ENCODE measurements around the gene FCRL4. TPM values are rescaled to one million over a fixed set of nuclear protein-coding genes. Genes with fewer than 3 reads are reported as not detected.

FCRL4 gene
- total RNA-seq, 2 experiments from 2014 or later, result not detected

DNA sequence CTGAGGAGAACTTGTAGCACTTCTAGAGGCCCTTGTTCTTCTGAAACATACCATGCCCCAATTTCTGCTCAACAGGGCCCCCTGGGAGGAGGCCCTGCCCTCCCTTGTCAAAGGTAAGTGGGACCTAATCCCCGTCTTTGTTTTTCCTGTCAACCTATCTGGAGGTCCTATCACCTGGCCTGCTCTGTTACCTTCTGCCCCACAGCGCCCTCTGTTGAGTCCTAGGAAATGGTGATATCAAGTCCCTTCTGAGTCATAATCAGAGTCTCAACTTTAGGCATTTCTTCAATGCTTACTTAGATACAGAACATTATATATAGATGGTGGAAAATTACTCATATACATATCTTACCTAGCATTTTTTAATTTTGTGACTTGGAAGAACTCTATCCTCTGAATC, 28.2 kb upstream of the FCRL4 start:
- Mint-ChIP-seq H3K9me3 (no peaks in the 10 kb centered on the region), H3K4me3 (no peak overlapping the region), H3K36me3 (ENCODE audit: low read depth) (no peaks in the 10 kb centered on the region), H3K27ac (no peak overlapping the region), H3K4me1 (ENCODE audit: low read depth) (peaks cover 7% of the 10 kb centered on the region), H3K27me3 (peaks cover 5% of the 10 kb centered on the region)
- peak; percentile 65 for DNase-seq
- intact Hi-C loops (cut with micrococcal nuclease), result no loop called here
- POLR2A ChIA-PET, result no interaction called here
- CTCF ChIA-PET, result interaction anchor here (4.0 kb wide), 1 partner anchor 46 kb away, joined by 16 read pairs; no protein-coding TSS in a partner anchor
- TF ChIP-seq, protein P1, sequence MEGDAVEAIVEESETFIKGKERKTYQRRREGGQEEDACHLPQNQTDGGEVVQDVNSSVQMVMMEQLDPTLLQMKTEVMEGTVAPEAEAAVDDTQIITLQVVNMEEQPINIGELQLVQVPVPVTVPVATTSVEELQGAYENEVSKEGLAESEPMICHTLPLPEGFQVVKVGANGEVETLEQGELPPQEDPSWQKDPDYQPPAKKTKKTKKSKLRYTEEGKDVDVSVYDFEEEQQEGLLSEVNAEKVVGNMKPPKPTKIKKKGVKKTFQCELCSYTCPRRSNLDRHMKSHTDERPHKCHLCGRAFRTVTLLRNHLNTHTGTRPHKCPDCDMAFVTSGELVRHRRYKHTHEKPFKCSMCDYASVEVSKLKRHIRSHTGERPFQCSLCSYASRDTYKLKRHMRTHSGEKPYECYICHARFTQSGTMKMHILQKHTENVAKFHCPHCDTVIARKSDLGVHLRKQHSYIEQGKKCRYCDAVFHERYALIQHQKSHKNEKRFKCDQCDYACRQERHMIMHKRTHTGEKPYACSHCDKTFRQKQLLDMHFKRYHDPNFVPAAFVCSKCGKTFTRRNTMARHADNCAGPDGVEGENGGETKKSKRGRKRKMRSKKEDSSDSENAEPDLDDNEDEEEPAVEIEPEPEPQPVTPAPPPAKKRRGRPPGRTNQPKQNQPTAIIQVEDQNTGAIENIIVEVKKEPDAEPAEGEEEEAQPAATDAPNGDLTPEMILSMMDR (IDR thresholded peaks at IDR 0.05), result peak; percentile 47
- peak; percentile 49 for ATAC-seq

DNA sequence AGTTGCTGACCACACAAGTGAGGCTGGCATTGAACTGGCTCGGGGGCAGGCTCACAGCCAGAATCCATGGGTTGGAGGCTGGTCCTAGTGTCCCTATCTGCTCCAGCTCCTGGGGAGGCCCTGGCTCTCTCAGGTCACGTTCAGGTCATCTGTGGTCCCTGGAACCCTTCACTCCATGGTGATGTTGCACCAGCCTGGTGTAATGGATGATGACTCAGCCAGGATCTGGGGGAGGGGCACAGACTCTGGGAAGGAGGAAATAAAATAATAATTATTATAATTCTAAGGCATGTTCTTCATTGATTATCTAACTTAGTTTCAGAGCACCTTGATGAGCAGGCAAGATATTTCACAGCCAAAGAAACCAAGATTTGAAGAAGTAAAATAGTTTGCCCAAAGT, 26.6 kb upstream of the FCRL4 start:
- CTCF ChIA-PET, result interaction anchor here (1.1 to 4.0 kb wide), 3 partner anchors 11 to 124 kb away, joined by 3 to 16 read pairs (median 3); no protein-coding TSS in a partner anchor
- TF ChIP-seq, protein P1 (IDR thresholded peaks at IDR 0.05), result no peak
- no peaks in the 10 kb centered on the region for H3K36me3 Mint-ChIP-seq (ENCODE audit: low read depth)

DNA sequence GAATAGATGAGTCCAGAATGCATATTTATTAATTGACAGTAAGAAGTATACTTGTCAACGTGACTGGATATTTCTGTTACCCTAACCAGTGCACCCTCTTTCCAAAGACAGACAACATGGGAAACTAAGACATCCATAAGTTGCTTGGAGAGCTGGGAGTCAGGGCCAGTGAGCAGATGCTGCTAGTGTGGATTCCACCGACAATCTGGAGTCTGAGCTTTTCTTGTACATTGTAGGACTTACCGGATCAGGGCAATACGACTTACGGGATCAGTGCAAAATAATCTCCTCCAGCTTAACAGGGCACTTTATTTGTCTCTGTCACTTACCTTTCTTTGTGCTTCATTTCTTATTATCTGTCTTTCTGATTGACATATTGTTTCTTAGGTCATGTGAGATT, 24.6 kb upstream of the FCRL4 start:
- DNase-seq, result no peak
- H3K27ac Mint-ChIP-seq, result no peak overlapping the region
- CTCF ChIA-PET, result interaction anchor here (1.1 kb wide), 1 partner anchor 42 kb away, joined by 6 read pairs; no protein-coding TSS in a partner anchor
- peaks cover 5% of the 10 kb centered on the region for H3K27me3 Mint-ChIP-seq
- no peak for ATAC-seq
- intact Hi-C loops (cut with micrococcal nuclease), result no loop called here
- POLR2A ChIA-PET, result interaction anchor here (1.4 kb wide), 1 partner anchor 13 kb away, joined by 3 read pairs; no protein-coding TSS in a partner anchor
- H3K4me1 Mint-ChIP-seq (ENCODE audit: low read depth), result no peaks in the 10 kb centered on the region
- H3K4me3 Mint-ChIP-seq, result no peak overlapping the region
- no peaks in the 10 kb centered on the region for H3K36me3 Mint-ChIP-seq (ENCODE audit: low read depth)
- H3K9me3 Mint-ChIP-seq, result no peaks in the 10 kb centered on the region
- TF ChIP-seq, protein P1 (IDR thresholded peaks at IDR 0.05), result no peak

More for the DNA sequence above, 26.6 kb upstream of the FCRL4 start:
- DNase-seq (no peak), ATAC-seq (no peak)
- Mint-ChIP-seq H3K4me1 (ENCODE audit: low read depth) (peaks cover 4% of the 10 kb centered on the region), H3K4me3 (no peak overlapping the region), H3K9me3 (no peaks in the 10 kb centered on the region), H3K27ac (no peak overlapping the region), H3K27me3 (peaks cover 5% of the 10 kb centered on the region)
- intact Hi-C loops (cut with micrococcal nuclease), result no loop called here
- POLR2A ChIA-PET, result no interaction called here

DNA sequence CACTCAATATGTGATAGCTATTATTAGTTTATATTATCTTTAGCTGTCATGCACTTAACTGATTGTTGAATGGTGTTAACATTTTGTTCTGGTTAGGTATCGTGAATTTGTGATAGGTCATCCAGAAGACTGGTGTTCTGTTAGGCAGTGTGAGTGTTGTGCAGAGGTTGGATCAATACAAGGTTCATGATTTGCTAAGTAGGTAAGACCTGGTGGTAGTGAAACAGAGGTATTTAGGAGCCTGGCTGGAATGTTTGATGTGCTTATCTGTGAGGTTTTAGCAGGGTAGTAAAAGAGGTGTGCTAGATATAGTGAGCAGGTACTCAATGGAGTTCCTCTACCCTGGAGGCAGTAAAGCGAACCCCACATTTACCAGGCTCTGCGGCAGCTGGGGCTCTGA, 20.3 kb upstream of the FCRL4 start:
- H3K9me3 Mint-ChIP-seq, result no peaks in the 10 kb centered on the region
- H3K36me3 Mint-ChIP-seq (ENCODE audit: low read depth), result no peaks in the 10 kb centered on the region
- H3K4me1 Mint-ChIP-seq (ENCODE audit: low read depth), result no peaks in the 10 kb centered on the region
- CTCF ChIA-PET, result no interaction called here
- TF ChIP-seq, protein P1 (IDR thresholded peaks at IDR 0.05), result no peak
- ATAC-seq (no peak), DNase-seq (no peak)
- H3K27me3 Mint-ChIP-seq, result peaks cover 1% of the 10 kb centered on the region
- no peak overlapping the region for H3K27ac Mint-ChIP-seq
- POLR2A ChIA-PET, result no interaction called here
- no peak overlapping the region for H3K4me3 Mint-ChIP-seq
- intact Hi-C loops (cut with micrococcal nuclease), result no loop called here

DNA sequence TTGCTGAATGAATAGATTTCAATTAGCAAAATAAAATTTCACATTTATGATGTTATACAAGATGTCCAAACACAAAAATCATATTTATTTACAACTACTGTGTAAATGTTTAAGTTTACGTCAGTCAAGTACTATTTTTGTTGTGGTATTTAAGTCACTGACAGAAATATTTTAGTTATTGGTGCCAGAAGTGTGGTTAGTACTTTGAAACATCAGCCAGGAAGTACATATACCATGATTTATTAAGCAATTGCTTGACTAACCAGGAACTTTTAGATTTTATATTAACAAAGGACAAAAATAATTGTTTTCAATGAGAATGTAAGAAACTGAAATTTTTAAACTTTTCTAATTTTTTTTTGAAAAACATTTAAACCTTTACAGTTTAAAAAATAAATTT, 2.4 kb upstream of the FCRL4 start:
- no peak overlapping the region for H3K27ac Mint-ChIP-seq
- ChIA-PET CTCF (no interaction called here), POLR2A (no interaction called here)
- peaks cover 9% of the 10 kb centered on the region for H3K4me1 Mint-ChIP-seq (ENCODE audit: low read depth)
- H3K9me3 Mint-ChIP-seq, result no peaks in the 10 kb centered on the region
- TF ChIP-seq, protein P1 (IDR thresholded peaks at IDR 0.05), result no peak
- ATAC-seq (no peak), DNase-seq (no peak)
- intact Hi-C loops (cut with micrococcal nuclease), result no loop called here
- no peak overlapping the region for H3K4me3 Mint-ChIP-seq
- no peaks in the 10 kb centered on the region for H3K36me3 Mint-ChIP-seq (ENCODE audit: low read depth)
- peaks cover 6% of the 10 kb centered on the region for H3K27me3 Mint-ChIP-seq

All from activated CD8-positive, alpha-beta T cell treated with anti-CD3 and anti-CD28 coated beads for 36 hours (primary cell).